OCI-M1 (cell line): ENCODE data around the gene CACFD1.

Source experiments
- DNase-seq: peaks from one replicate; lab custom pipeline; 2025; lab: John Stamatoyannopoulos, UW

The CACFD1 gene

DNA sequence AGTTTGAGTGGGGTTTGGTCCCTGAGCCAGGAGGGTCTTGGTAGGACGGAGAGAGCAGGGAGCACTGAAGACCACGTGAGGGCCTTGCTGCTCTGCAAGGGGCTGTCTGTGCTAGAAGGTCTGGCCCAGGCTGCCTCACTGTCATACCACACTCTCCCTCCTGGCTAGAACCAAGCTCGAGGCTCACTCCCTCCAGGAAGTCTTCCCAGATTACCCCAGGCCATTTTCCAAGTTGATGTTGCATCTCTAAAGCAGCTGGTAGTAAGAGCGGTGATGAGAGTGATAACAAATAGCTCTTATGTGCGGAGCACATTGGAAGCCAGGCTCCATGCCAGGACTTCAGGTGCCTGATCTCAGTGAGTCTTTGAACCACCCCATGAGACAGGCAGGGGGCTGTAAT lies 58.4 kb downstream of the CACFD1 start:
- no peak for DNase-seq

DNA sequence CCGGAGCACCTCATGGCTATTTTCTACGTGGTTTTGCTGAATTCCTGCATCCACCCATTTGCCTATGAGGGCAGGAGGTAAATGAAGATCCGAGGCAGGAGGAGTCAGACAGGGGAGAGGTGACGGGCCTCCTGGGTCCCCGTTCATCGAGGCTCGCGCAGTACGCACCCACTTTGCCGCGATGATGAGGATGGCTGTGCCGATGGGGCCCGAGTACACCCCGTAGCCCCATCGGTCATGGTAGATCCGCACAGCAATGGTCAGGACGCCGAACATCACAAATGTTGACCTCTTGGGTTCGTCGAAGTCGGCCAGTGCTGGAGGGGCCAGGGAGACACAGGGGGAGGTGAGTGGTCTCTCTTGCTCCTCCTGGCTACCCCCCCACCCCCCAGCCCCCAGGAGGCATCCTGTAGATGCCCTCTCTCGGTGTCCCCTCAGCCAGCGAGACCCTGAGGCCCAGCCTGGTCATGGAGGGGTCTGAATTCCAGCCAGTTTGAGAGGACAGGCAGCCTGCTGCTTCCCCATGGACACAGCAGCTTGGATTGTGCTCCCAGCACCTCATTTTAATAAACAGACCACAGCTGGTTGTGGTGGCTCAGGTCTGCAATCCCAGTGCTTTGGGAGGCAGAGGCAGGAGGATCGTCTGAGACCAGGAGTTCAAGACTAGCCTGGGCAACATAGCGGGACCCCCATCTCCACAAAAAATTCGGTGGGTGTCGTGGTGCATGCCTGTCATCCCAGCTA lies 59.1 kb downstream of the CACFD1 start:
- DNase-seq = no peak

DNA sequence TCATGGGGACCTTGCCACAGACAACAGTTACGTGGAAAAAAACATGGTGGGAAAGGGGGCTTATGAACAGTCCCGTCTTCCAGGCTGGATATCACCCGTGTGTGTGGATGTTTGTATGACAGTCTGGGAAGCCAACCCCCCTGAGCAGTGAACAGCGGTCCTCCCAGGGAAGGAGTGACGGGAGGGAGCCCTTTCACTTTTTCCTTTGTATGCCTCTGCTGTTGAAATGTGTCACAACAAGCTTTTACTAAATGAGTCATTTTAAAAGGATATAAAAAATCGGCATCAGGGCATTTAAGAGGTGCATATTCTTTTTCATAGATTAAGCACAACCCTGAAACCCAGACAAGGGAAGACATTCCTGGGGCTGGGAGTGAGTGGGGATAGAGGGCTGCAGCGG lies 59.9 kb downstream of the CACFD1 start:
- DNase-seq = no peak

DNA sequence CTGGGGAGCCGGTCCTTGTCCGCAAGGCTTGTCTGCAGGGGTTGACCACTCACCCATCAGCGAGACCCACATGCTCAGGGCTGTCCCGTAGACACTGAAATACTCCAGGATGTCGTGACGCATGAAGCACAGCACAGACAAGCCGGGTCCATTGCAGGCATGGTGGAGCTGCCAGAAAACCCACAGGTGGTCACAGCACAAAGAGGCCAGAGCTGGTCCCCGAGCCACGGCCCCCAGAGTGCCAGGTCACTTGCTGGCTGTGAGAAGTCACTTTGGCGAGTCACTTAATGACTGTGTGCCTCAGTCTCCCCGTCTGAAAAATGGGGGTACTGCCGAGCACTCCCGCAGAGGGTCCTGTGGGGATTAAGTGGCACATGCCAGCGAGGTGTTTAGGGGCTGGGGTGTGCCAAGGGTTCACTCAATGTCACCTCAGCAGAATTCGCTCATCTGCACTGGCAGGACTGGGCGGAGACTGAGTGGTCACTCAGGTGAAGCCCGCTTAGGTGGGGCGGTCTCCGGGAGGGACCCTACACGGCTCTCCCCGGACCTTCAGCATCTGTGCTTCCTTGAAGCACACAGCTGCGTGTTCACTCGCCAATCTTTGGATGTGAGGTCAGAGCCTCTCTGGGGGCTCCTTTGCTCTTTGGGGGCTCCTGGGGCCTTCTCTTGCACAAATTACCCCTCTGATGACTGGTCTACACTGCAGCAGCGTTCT lies 60.5 kb downstream of the CACFD1 start:
- no peak for DNase-seq
